Measurements from ENCODE around the gene SAMD4A. TPM values are rescaled to one million over a fixed set of nuclear protein-coding genes. Genes with fewer than 3 reads are reported as not detected.

Gene SAMD4A
- total RNA-seq, 1 experiment from 2014 or later: 9.6 TPM

DNA sequence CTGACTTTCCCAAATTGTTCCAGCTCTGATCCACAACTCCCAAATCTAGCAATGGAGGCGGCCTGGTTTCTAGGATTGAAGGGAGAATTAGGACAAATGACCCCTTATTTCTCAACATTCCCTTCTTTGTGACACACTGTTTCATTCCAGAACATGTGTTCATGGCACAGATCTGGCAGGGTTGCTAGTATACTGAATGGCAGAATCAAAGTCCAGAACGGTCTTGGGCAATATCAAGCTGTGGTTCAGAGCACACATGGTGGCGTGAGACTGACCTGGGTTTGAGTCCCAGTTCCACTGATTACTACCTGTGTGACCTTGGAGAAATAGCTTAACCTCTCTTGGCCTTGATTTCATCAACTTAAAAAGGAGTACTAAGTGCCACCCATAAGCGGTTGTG, 152.5 kb downstream of the SAMD4A start:
- Histone ChIP-seq H3K79me1 (ENCODE audit: insufficient read depth, low read depth, low read length, poor library complexity, severe bottlenecking) (no peaks in the 10 kb centered on the region), H3K18ac (ENCODE audit: insufficient read length, low read depth, low read length) (no peak overlapping the region), H2AK5ac (ENCODE audit: insufficient read length, low read length) (no peak overlapping the region), H3K9me3 (ENCODE audit: control insufficient read depth, low read depth, low read length) (no peaks in the 10 kb centered on the region), H3K27ac (ENCODE audit: insufficient read length, low read depth, low read length) (no peak overlapping the region), H4K91ac (ENCODE audit: insufficient read length, low read depth, low read length) (no peak overlapping the region), H3K4me2 (ENCODE audit: insufficient read depth, insufficient read length, low read length) (no peak overlapping the region), H3K4ac (ENCODE audit: low read depth, low read length) (no peak overlapping the region), H2BK20ac (ENCODE audit: low read depth, low read length, poor library complexity, severe bottlenecking) (no peak overlapping the region), H3K23ac (ENCODE audit: insufficient read length, low read depth, low read length) (no peak overlapping the region), H3K14ac (ENCODE audit: insufficient read depth, low read length) (no peak overlapping the region), H2BK120ac (ENCODE audit: low read depth, low read length, poor library complexity, severe bottlenecking) (no peak overlapping the region), H3K4me1 (ENCODE audit: insufficient read depth, low read length) (no peaks in the 10 kb centered on the region), H3K27me3 (ENCODE audit: insufficient read depth, low read length) (no peaks in the 10 kb centered on the region), H4K20me1 (ENCODE audit: control insufficient read depth, insufficient read depth, insufficient read length) (no peaks in the 10 kb centered on the region), H3K79me2 (ENCODE audit: insufficient read depth, low read length) (peaks cover 2% of the 10 kb centered on the region; the same call in 1 of the 2 replicates), H3K56ac (ENCODE audit: insufficient read length, low read depth, low read length) (no peak overlapping the region), H2AFZ (ENCODE audit: low read length) (no peak overlapping the region), H3K9ac (ENCODE audit: extremely low read depth, insufficient read length, low read length) (no peak overlapping the region), H4K5ac (ENCODE audit: insufficient read length, low read depth, low read length) (no peak overlapping the region), H2BK15ac (ENCODE audit: low read depth, low read length) (no peak overlapping the region), H2BK5ac (ENCODE audit: insufficient read length, low read length) (no peak overlapping the region), H2BK12ac (ENCODE audit: insufficient read length, low read depth, low read length) (no peak overlapping the region), H4K8ac (replicated peaks; ENCODE audit: insufficient read length, low read depth, low read length) (no peak overlapping the region), H3K23me2 (ENCODE audit: insufficient read length, low read depth, low read length, poor library complexity, severe bottlenecking) (no peaks in the 10 kb centered on the region), H3T11ph (ENCODE audit: low read length) (no peak overlapping the region)
- Mint-ChIP-seq H3K4me1 (peaks cover 0 to 3% of the 10 kb centered on the region in 2 experiments; a peak in 2 of 4 replicates), H3K27me3 (ENCODE audit: low read depth) (no peaks in the 10 kb centered on the region; the same call in 1 of the 2 replicates), H3K9me3 (no peaks in the 10 kb centered on the region; a peak in 1 of 5 replicates), H3K27ac (no peak overlapping the region), H3K36me3 (ENCODE audit: insufficient read depth in 1 of 3, low read depth in 3 of 3) (no peaks in the 10 kb centered on the region; a peak in 1 of 7 replicates), H3K4me3 (no peak overlapping the region)
- no CpG with 5 or more reads among the region's 4 CpGs for WGBS (ENCODE audit: extremely low coverage, insufficient read length, low lambda C conversion rate)
- DNase-seq: no peak
- TF ChIP-seq, protein P1, sequence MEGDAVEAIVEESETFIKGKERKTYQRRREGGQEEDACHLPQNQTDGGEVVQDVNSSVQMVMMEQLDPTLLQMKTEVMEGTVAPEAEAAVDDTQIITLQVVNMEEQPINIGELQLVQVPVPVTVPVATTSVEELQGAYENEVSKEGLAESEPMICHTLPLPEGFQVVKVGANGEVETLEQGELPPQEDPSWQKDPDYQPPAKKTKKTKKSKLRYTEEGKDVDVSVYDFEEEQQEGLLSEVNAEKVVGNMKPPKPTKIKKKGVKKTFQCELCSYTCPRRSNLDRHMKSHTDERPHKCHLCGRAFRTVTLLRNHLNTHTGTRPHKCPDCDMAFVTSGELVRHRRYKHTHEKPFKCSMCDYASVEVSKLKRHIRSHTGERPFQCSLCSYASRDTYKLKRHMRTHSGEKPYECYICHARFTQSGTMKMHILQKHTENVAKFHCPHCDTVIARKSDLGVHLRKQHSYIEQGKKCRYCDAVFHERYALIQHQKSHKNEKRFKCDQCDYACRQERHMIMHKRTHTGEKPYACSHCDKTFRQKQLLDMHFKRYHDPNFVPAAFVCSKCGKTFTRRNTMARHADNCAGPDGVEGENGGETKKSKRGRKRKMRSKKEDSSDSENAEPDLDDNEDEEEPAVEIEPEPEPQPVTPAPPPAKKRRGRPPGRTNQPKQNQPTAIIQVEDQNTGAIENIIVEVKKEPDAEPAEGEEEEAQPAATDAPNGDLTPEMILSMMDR (conservative IDR thresholded peaks at IDR 0.05): no peak
